NT2/D1 (cell line): ENCODE results near the gene FAXDC2.

ENCODE experiments used
- YY1 ChIP-seq: IDR thresholded peaks from 2 replicates; pipeline ENCODE4 v1.6.1; 2011; ENCODE audit not compliant: insufficient read length, insufficient read depth
- ZNF274 ChIP-seq: IDR thresholded peaks from 2 replicates; pipeline ENCODE4 v1.6.1; 2011; ENCODE audit warnings: mild to moderate bottlenecking, low read depth, low read length

DNA sequence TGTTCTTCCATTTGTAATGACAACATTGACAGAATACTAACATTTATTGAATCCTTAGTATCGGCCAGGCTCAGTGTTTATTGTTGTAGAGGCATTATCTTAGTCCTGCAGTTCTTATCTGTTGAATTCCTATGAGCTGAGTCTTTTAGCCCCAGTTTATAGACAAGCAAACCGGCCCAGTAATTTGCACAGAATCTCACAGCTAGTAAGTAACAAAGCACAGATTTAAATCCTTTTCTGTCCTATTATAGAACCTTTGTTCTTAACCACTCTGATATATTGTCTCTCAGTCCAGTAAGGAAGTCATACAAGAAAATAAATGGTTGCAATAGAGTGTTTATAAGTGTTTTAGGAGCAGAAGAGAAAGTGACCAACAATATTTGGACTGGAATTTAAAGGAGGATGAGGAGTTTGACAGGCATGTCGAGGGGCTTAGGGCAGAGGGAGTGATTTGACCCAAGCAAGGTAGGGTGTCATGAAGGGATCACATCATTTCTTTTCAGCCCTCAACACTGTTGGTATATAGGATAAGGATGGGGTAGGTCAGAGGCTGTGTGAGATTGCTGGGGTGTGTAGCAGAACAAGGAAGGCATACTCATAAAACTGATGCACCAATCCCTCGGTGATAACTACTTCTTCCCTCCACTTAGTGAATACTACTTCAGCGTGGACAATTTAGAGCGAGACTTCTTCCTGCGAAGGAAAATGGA, 55.7 kb downstream of the FAXDC2 start:
- TF ChIP-seq ZNF274 (no peak), YY1 (no peak)
